HEK293 (cell line): ENCODE data around the gene BIRC5.

Experiments
- CTCF ChIP-seq: fragments of 450-650 bp; formaldehyde crosslinking; IDR thresholded peaks from 2 replicates; pipeline ENCODE4 v1.5.1; 2016; ENCODE audit warnings: missing biosample characterization, missing genetic modification characterization
- FEZF1 ChIP-seq: fragments of 450-650 bp; formaldehyde crosslinking; IDR thresholded peaks from 2 replicates; pipeline ENCODE4 v1.5.1; 2016; ENCODE audit warnings: missing biosample characterization, missing genetic modification characterization
- PATZ1 ChIP-seq: fragments of 450-650 bp; formaldehyde crosslinking; IDR thresholded peaks from 2 replicates; pipeline ENCODE4 v1.5.1; 2016; ENCODE audit warnings: missing biosample characterization, missing genetic modification characterization
- YY1 ChIP-seq: fragments of 450-650 bp; formaldehyde crosslinking; IDR thresholded peaks from 2 replicates; pipeline ENCODE4 v1.5.1; 2018; ENCODE audit warnings: missing biosample characterization, missing genetic modification characterization
- ZNF274 ChIP-seq, 2 experiments: fragments of 200-500 bp in 1 of 2; fragments of 450-650 bp in 1 of 2; sonication (Bioruptor generic) in 1 of 2; formaldehyde crosslinking in 1 of 2; IDR thresholded peaks; 2 replicates each; pipeline versions ENCODE4 v1.5.1 to v1.6.1; 2014 to 2016; ENCODE audit warnings: borderline replicate concordance in 1 of 2, inconsistent platforms in 1 of 2, low read length in 1 of 2, missing biosample characterization in 1 of 2, missing genetic modification characterization in 1 of 2
- ZNF561 ChIP-seq: fragments of 450-650 bp; IDR thresholded peaks from 2 replicates; pipeline ENCODE4 v1.5.1; 2018; ENCODE audit warnings: missing biosample characterization, missing genetic modification characterization, borderline replicate concordance
- ZNF629 ChIP-seq: fragments of 450-650 bp; formaldehyde crosslinking; IDR thresholded peaks from 2 replicates; pipeline ENCODE4 v1.5.1; 2017; ENCODE audit warnings: missing biosample characterization, missing genetic modification characterization
- ZNF677 ChIP-seq: fragments of 450-650 bp; IDR thresholded peaks from 2 replicates; pipeline ENCODE4 v1.5.0; 2018; ENCODE audit warnings: missing biosample characterization, mild to moderate bottlenecking, missing genetic modification characterization, moderate library complexity
- ZNF830 ChIP-seq: fragments of 450-650 bp; IDR thresholded peaks from 2 replicates; pipeline ENCODE4 v1.5.0; 2018; ENCODE audit warnings: missing biosample characterization, missing genetic modification characterization, low read depth, mild to moderate bottlenecking, moderate library complexity
- ZSCAN30 ChIP-seq: fragments of 450-650 bp; IDR thresholded peaks from 2 replicates; pipeline ENCODE4 v1.5.1; 2018; ENCODE audit warnings: missing biosample characterization, mild to moderate bottlenecking, missing genetic modification characterization, moderate library complexity

- TF ChIP-seq YY1 (tag by site-specific recombination) (no peak), ZNF830 (tag by site-specific recombination) (no peak), FEZF1 (tag by site-specific recombination) (no peak), ZNF274 (IDR thresholded peaks at IDR 0.05; ENCODE audit: low read length) (no peak), ZNF274 (tag by site-specific recombination; IDR thresholded peaks at IDR 0.05; ENCODE audit: borderline replicate concordance) (no peak), ZNF677 (tag by site-specific recombination) (no peak), CTCF (tag by site-specific recombination) (no peak), ZSCAN30 (tag by site-specific recombination) (no peak), ZNF629 (tag by site-specific recombination) (no peak), PATZ1 (tag by site-specific recombination) (no peak), ZNF561 (tag by site-specific recombination) (no peak)
Measured at GRCh38 chr17:78205124-78205775, 8.8 kb upstream of the BIRC5 start.
